WTC11 (cell line): Measurements from ENCODE around the gene NEURL1B.

Source experiments
- AFF4 ChIP-seq: sonication (generic); formaldehyde crosslinking; IDR thresholded peaks from 2 replicates; pipeline ENCODE4 v1.8.1; 2023; ENCODE audit warnings: mild to moderate bottlenecking, missing genetic modification reagents, borderline replicate concordance
- ATF1 ChIP-seq: sonication (generic); formaldehyde crosslinking; IDR thresholded peaks from 2 replicates; pipeline ENCODE4 v1.8.1; 2023; ENCODE audit warnings: mild to moderate bottlenecking, moderate library complexity, missing genetic modification reagents
- CREM ChIP-seq: sonication (generic); formaldehyde crosslinking; IDR thresholded peaks from 2 replicates; pipeline ENCODE4 v1.8.1; 2022; ENCODE audit warnings: mild to moderate bottlenecking, missing genetic modification reagents, moderate library complexity
- ETV6 ChIP-seq: sonication (generic); formaldehyde crosslinking; IDR thresholded peaks from 2 replicates; pipeline ENCODE4 v1.8.1; 2022; ENCODE audit warnings: mild to moderate bottlenecking, missing genetic modification reagents
- HMGA2 ChIP-seq: fragments of 250-450 bp; sonication (Bioruptor Pico); IDR thresholded peaks from 2 replicates; pipeline ENCODE4 v1.4.0; 2021; ENCODE audit warnings: mild to moderate bottlenecking, moderate library complexity
- MAX ChIP-seq: sonication (generic); formaldehyde crosslinking; IDR thresholded peaks from 2 replicates; pipeline ENCODE4 v1.8.0; 2022; ENCODE audit warnings: mild to moderate bottlenecking, missing genetic modification reagents
- STAT6 ChIP-seq: sonication (generic); formaldehyde crosslinking; conservative IDR thresholded peaks from 2 replicates; pipeline ENCODE4 v1.8.1; 2023; ENCODE audit warnings: mild to moderate bottlenecking, low read depth, missing genetic modification reagents, moderate library complexity
- TP53 ChIP-seq: sonication (generic); formaldehyde crosslinking; IDR thresholded peaks from 2 replicates; pipeline ENCODE4 v1.8.1; 2023; ENCODE audit warnings: mild to moderate bottlenecking, missing genetic modification reagents
- TF ChIP-seq, protein P1 (sequence below): fragments of 200-600 bp; IDR thresholded peaks from 2 replicates; pipeline ENCODE4 v1.8.0; 2022; ENCODE audit warnings: antibody characterized with exemption
- TF ChIP-seq, protein P2 (sequence below): sonication (generic); formaldehyde crosslinking; IDR thresholded peaks from 2 replicates; pipeline ENCODE4 v1.8.1; 2022; ENCODE audit warnings: low read depth, mild to moderate bottlenecking, moderate library complexity, missing genetic modification reagents, borderline replicate concordance
- TF ChIP-seq, protein P3 (sequence below): sonication (generic); formaldehyde crosslinking; IDR thresholded peaks from 2 replicates; pipeline ENCODE4 v1.8.0; 2022; ENCODE audit warnings: mild to moderate bottlenecking, missing genetic modification reagents
- TF ChIP-seq, protein P4 (sequence below): sonication (generic); formaldehyde crosslinking; IDR thresholded peaks from 2 replicates; pipeline ENCODE4 v1.8.1; 2022; ENCODE audit warnings: mild to moderate bottlenecking, moderate library complexity, missing genetic modification reagents

DNA sequence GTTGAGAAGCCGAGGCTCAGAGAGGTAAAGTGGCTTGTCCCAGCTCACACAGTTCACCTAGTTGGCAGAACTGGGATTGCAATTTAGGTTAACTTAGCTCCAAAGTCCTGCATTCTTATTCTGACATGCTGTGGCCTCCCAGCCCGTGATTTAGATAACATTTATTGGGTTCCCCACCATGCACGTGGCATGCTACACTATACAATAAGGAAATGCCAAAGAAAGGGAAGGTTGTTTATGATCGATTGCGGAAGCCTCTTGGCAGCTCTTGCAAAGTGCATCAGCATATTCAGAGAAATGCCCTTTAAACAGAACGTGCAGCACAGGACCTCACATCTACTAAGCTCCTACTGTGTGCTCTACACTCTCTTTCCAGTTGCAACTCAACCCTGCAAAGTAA, 3.2 kb downstream of the NEURL1B start:
- no peak for TF ChIP-seq MAX (CRISPR knock-in tag)
- no peak for TF ChIP-seq AFF4 (CRISPR knock-in tag)
- TF ChIP-seq, protein P1, sequence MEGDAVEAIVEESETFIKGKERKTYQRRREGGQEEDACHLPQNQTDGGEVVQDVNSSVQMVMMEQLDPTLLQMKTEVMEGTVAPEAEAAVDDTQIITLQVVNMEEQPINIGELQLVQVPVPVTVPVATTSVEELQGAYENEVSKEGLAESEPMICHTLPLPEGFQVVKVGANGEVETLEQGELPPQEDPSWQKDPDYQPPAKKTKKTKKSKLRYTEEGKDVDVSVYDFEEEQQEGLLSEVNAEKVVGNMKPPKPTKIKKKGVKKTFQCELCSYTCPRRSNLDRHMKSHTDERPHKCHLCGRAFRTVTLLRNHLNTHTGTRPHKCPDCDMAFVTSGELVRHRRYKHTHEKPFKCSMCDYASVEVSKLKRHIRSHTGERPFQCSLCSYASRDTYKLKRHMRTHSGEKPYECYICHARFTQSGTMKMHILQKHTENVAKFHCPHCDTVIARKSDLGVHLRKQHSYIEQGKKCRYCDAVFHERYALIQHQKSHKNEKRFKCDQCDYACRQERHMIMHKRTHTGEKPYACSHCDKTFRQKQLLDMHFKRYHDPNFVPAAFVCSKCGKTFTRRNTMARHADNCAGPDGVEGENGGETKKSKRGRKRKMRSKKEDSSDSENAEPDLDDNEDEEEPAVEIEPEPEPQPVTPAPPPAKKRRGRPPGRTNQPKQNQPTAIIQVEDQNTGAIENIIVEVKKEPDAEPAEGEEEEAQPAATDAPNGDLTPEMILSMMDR, result no peak
- no peak for TF ChIP-seq ETV6
- no peak for TF ChIP-seq HMGA2 (CRISPR knock-in tag)
- TF ChIP-seq, protein P2, sequence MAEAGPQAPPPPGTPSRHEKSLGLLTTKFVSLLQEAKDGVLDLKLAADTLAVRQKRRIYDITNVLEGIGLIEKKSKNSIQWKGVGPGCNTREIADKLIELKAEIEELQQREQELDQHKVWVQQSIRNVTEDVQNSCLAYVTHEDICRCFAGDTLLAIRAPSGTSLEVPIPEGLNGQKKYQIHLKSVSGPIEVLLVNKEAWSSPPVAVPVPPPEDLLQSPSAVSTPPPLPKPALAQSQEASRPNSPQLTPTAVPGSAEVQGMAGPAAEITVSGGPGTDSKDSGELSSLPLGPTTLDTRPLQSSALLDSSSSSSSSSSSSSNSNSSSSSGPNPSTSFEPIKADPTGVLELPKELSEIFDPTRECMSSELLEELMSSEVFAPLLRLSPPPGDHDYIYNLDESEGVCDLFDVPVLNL (CRISPR knock-in tag), result no peak
- TF ChIP-seq, protein P3, sequence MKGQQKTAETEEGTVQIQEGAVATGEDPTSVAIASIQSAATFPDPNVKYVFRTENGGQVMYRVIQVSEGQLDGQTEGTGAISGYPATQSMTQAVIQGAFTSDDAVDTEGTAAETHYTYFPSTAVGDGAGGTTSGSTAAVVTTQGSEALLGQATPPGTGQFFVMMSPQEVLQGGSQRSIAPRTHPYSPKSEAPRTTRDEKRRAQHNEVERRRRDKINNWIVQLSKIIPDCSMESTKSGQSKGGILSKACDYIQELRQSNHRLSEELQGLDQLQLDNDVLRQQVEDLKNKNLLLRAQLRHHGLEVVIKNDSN (CRISPR knock-in tag), result no peak
- TF ChIP-seq CREM (CRISPR knock-in tag), result no peak
- TF ChIP-seq STAT6, result no peak
- TF ChIP-seq, protein P4, sequence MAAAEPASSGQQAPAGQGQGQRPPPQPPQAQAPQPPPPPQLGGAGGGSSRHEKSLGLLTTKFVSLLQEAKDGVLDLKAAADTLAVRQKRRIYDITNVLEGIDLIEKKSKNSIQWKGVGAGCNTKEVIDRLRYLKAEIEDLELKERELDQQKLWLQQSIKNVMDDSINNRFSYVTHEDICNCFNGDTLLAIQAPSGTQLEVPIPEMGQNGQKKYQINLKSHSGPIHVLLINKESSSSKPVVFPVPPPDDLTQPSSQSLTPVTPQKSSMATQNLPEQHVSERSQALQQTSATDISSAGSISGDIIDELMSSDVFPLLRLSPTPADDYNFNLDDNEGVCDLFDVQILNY (CRISPR knock-in tag), result no peak
- TF ChIP-seq TP53, result no peak
- TF ChIP-seq ATF1, result no peak
